GM12801 (cell line): ENCODE data around the gene PMEPA1.

Experiments used
- TF ChIP-seq, protein P1 (sequence below): IDR thresholded peaks from one replicate; pipeline ENCODE4 v1.5.1; 2011; ENCODE audit warnings: control low read depth; ENCODE audit not compliant: insufficient read length; ENCODE audit errors: extremely low read depth

The PMEPA1 gene

DNA sequence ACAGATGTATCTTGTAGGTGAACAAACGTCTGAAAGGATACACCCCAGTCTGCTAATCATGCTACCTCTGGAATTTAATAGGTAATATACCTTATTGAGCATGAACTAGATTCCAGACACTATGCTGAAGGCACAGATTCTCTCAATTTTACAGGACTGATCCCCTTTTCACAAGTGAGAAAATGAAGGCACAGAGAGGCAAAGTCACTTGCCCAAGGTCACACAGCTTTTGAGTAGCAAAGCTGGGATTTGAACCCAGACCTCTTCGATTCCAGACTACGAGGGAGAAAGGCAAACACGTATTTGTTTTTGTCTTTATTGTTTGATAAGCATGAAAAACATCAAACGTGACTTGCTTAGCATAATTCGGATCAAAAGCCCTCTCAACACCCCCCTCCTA, 34.4 kb upstream of the PMEPA1 start:
- TF ChIP-seq, protein P1, sequence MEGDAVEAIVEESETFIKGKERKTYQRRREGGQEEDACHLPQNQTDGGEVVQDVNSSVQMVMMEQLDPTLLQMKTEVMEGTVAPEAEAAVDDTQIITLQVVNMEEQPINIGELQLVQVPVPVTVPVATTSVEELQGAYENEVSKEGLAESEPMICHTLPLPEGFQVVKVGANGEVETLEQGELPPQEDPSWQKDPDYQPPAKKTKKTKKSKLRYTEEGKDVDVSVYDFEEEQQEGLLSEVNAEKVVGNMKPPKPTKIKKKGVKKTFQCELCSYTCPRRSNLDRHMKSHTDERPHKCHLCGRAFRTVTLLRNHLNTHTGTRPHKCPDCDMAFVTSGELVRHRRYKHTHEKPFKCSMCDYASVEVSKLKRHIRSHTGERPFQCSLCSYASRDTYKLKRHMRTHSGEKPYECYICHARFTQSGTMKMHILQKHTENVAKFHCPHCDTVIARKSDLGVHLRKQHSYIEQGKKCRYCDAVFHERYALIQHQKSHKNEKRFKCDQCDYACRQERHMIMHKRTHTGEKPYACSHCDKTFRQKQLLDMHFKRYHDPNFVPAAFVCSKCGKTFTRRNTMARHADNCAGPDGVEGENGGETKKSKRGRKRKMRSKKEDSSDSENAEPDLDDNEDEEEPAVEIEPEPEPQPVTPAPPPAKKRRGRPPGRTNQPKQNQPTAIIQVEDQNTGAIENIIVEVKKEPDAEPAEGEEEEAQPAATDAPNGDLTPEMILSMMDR = no peak

DNA sequence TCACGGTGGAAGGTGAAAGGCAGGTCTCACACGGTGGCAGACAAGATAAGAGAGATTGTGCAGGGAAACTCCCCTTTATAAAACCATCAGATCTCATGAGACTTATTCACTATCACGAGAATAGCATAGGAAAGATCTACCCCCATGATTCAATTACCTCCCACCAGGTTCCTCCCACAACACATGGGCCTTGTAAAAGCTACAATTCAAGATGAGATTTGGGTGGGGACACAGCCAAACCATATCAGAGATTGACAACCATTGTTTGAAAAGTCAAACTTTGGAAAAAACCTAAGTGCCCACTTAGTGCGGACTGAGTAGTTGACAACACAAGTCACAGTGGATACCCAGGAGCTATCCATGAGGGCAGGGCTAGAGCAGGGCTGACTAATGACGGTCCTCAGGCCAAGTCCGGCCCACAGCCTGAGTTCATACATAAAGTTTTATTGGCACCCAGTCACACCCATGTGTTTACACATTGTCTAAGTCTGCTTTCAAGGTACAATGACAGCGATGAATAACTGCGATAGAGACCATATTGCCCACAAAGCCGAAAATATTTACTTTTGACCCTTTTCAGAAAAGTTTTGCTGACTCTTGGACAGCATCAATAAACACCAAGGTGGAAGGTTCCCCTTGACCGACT, 33.8 kb upstream of the PMEPA1 start:
- TF ChIP-seq, protein P1 = no peak

DNA sequence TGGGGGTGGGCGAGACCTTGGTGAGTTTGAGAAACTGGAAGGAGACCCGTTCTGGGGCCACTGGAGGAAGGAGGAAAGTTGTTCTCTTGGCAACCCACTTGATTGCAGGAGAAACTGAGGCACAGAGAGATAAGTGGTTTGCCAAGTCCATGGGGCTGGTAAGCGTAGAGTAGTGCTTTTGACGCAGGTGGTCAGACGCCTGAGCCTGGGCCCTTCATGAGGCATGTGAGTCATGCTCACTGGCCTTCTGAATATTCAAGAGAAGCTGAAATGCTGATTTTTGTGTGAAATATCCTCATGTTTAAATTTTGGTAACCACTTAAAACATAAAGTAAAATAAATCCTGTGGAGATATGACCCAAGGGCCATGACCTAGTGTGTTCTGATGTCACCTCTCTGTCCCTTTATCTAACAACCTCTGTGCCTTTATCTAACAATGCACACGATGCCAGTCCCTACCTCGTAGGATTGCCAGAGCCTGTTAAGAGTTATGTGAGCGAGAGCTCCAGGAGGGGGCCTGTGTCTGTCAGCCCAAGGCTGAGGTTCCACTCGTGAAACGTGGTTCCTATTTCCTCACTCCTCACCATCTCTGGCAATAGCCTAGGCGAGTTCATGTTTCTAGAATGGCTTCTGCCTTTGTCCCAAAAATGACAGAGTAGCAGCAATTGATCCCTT, 32.8 kb upstream of the PMEPA1 start:
- TF ChIP-seq, protein P1 = no peak

DNA sequence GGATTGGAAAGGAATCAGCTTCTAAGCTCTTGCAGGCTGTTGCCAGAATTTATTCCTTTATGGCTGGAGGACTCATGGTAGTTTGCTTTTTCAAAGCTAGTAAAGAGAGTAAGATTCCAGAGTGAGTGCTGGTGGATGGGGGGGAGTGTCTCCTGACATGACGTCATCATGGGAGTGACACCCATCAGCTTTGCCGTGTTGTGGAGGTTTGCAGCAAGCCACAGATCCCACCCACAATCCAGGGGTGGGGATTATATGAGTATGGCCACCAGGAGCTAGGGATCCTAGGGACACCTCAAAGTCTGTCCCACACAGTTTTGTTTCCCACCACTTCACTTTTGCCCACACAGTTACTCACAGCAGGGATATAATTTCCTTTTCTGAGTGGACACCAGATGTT, 28.7 kb upstream of the PMEPA1 start:
- TF ChIP-seq, protein P1 = no peak

DNA sequence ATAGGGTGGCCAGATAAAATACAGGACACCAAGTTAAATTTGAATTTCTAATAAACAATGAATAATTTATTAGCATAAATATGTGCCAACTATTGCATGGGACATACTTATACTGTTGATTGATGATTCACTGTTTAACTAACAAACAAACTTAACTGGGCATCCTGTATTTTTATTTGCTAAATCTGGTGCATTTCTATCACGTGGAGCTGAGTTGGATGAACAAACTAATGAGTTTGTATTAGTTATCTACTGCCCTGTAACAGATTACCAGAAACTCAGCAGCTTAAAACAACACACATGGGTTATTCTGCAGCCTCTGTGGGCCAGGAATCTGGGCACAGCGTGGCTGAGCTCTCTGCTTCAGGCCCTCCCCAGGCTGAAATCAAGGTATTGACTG, 28.2 kb upstream of the PMEPA1 start:
- TF ChIP-seq, protein P1 = no peak

DNA sequence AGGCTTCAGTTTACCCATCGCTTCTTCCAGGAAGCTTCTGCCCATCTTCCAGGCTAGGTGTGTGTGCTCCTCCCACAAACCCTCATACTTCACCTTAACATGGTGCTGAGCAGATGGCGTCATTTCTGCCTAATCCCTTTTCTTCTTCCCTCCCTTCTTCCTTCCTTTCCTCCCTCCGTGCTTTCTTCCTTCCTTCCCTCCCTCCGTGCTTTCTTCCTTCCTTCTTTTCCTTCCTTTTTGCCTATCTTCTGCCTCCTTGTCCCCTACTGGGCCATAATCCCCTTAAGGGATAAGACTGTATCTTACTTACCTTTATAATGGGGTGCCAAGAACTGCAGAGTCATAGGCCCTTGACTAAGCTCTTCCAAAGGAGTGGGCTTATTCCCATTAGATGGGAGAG, 27.5 kb upstream of the PMEPA1 start:
- TF ChIP-seq, protein P1 = no peak

DNA sequence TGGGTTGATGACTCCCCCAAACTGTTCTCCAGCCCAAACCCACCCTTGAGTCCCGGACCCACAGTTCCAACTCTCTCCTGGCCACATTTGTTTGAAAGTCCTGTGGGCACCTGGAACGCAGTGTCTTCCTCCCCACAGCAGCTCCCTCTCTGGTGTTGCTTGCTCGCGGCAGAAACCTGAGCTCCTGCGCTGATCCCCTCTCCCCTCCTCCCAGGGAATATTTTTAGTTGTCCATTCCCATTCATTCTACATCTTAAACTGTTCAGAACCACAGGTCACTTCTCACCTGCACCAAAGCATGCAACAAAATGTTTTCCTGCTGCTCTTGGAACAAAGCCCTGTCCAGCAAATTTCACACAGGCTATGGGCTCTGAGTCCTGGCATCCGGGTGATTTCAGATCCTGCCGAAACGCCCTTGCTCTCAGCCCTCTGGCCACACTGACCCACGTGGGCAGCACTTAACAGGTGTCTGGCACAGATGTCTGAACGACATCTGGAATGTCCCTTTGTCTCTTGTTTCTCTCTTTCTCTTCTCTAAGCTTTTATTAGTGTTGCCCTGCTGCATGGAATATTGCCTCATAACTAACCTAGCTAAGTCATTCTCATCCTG, 27.0 kb upstream of the PMEPA1 start:
- TF ChIP-seq, protein P1 = no peak
